Measurements from ENCODE around the gene COG1. TPM values are rescaled to one million over a fixed set of nuclear protein-coding genes. Genes with fewer than 3 reads are reported as not detected.

COG1 gene
- total RNA-seq, 1 donor from 2014 or later, result 18.3 TPM

- no peaks in the 10 kb centered on the region for H3K27me3 ChIP-seq (ENCODE audit: control insufficient read depth in 3 of 3, insufficient read depth in 3 of 3, low read length in 3 of 3)
- peaks cover 13 to 30% (median 20%) of the 10 kb centered on the region in 3 donors for H3K36me3 ChIP-seq (ENCODE audit: control insufficient read depth in 3 of 3, insufficient read depth in 3 of 3, low read length in 3 of 3)
- H3K9me3 ChIP-seq (ENCODE audit: control insufficient read depth in 3 of 3, low read length in 3 of 3), result no peaks in the 10 kb centered on the region
- no peak overlapping the region for H3K27ac ChIP-seq (ENCODE audit: low read depth, low read length)
- no peak overlapping the region for H3K9ac ChIP-seq (ENCODE audit: low read depth in 1 of 3, low read length in 3 of 3)
- peaks cover 12 to 24% (median 19%) of the 10 kb centered on the region in 3 donors for H3K4me1 ChIP-seq (ENCODE audit: control insufficient read depth in 3 of 3, insufficient read depth in 3 of 3, low read length in 3 of 3)
- no peak overlapping the region for H3K4me3 ChIP-seq (ENCODE audit: low read length in 3 of 3)
These were observed 41.9 kb downstream of the COG1 start for GRCh38 chr17:73234736-73235135.

- Histone ChIP-seq H3K9ac (ENCODE audit: low read depth in 1 of 3, low read length in 3 of 3) (no peak overlapping the region), H3K9me3 (ENCODE audit: control insufficient read depth in 3 of 3, low read length in 3 of 3) (no peaks in the 10 kb centered on the region), H3K4me1 (ENCODE audit: control insufficient read depth in 3 of 3, insufficient read depth in 3 of 3, low read length in 3 of 3) (peaks cover 9 to 19% (median 14%) of the 10 kb centered on the region in 3 donors), H3K36me3 (ENCODE audit: control insufficient read depth in 3 of 3, insufficient read depth in 3 of 3, low read length in 3 of 3) (peaks cover 13 to 41% (median 36%) of the 10 kb centered on the region in 3 donors), H3K27me3 (ENCODE audit: control insufficient read depth in 3 of 3, insufficient read depth in 3 of 3, low read length in 3 of 3) (no peaks in the 10 kb centered on the region), H3K4me3 (ENCODE audit: low read length in 3 of 3) (no peak overlapping the region), H3K27ac (ENCODE audit: low read depth, low read length) (no peak overlapping the region)
These were observed 44.9 kb downstream of the COG1 start for GRCh38 chr17:73237714-73238113.

DNA sequence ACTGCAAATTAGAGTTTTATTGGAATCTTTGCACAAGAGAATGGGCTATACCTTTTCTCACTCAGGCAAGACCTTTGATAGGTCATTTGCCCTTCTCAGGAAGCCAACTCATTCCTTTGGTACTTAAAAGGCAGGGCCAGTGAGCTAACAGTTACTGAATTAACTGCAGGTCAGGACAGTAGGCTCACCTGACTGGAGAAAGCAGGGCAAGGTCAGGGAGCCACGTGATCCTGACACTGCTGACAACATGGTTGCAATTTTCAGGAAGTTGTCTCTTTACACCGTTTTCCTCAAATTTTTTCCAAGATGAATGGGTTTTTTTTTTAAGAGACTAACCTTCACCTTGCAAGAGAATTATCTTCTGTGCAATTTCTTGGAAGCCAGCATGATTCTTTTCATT, 47.7 kb downstream of the COG1 start:
- H3K9ac ChIP-seq (ENCODE audit: low read depth in 1 of 3, low read length in 3 of 3), result no peak overlapping the region
- peak overlapping the region in 1 of 3 donors; percentile 5 for H3K4me3 ChIP-seq (ENCODE audit: low read length in 3 of 3)
- H3K36me3 ChIP-seq (ENCODE audit: control insufficient read depth in 3 of 3, insufficient read depth in 3 of 3, low read length in 3 of 3), result peaks cover 11 to 49% (median 43%) of the 10 kb centered on the region in 3 donors
- peaks cover 4 to 7% (median 7%) of the 10 kb centered on the region in 3 donors for H3K4me1 ChIP-seq (ENCODE audit: control insufficient read depth in 3 of 3, insufficient read depth in 3 of 3, low read length in 3 of 3)
- no peaks in the 10 kb centered on the region for H3K27me3 ChIP-seq (ENCODE audit: control insufficient read depth in 3 of 3, insufficient read depth in 3 of 3, low read length in 3 of 3)
- no peaks in the 10 kb centered on the region for H3K9me3 ChIP-seq (ENCODE audit: control insufficient read depth in 3 of 3, low read length in 3 of 3)
- H3K27ac ChIP-seq (ENCODE audit: low read depth, low read length), result no peak overlapping the region

DNA sequence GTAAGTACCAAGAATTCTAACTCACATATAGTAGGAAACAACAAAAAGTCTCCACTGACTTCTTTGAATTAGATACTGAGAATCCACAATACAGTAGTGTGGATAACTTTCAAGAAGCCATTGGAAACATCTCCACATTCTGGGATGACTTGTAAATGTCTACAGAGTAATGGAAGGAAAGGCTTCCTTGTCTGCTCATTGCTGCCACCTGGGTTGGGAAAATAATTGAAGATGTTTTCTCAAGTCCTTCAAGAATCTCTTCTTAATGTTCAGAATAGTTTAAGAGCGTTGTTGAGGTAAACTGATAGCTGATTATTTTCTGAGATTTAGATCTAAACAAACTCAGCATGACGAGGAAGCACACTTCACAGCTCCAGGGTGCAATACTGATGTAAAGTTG, 54.9 kb downstream of the COG1 start:
- Histone ChIP-seq H3K36me3 (ENCODE audit: control insufficient read depth in 3 of 3, insufficient read depth in 3 of 3, low read length in 3 of 3) (peaks cover 7 to 43% (median 20%) of the 10 kb centered on the region in 3 donors), H3K9ac (ENCODE audit: low read depth in 1 of 3, low read length in 3 of 3) (no peak overlapping the region), H3K27me3 (ENCODE audit: control insufficient read depth in 3 of 3, insufficient read depth in 3 of 3, low read length in 3 of 3) (no peaks in the 10 kb centered on the region), H3K4me1 (ENCODE audit: control insufficient read depth in 3 of 3, insufficient read depth in 3 of 3, low read length in 3 of 3) (peaks cover 0 to 2% (median 0%) of the 10 kb centered on the region in 3 donors), H3K4me3 (ENCODE audit: low read length in 3 of 3) (no peak overlapping the region), H3K9me3 (ENCODE audit: control insufficient read depth in 3 of 3, low read length in 3 of 3) (no peaks in the 10 kb centered on the region), H3K27ac (ENCODE audit: low read depth, low read length) (no peak overlapping the region)

GRCh38 chr17:73248532-73248931, 55.7 kb downstream of the COG1 start:
- Histone ChIP-seq H3K9me3 (ENCODE audit: control insufficient read depth in 3 of 3, low read length in 3 of 3) (no peaks in the 10 kb centered on the region), H3K9ac (ENCODE audit: low read depth in 1 of 3, low read length in 3 of 3) (no peak overlapping the region), H3K4me3 (ENCODE audit: low read length in 3 of 3) (no peak overlapping the region), H3K36me3 (ENCODE audit: control insufficient read depth in 3 of 3, insufficient read depth in 3 of 3, low read length in 3 of 3) (peaks cover 7 to 39% (median 19%) of the 10 kb centered on the region in 3 donors), H3K4me1 (ENCODE audit: control insufficient read depth in 3 of 3, insufficient read depth in 3 of 3, low read length in 3 of 3) (peaks cover 0 to 2% (median 0%) of the 10 kb centered on the region in 3 donors), H3K27me3 (ENCODE audit: control insufficient read depth in 3 of 3, insufficient read depth in 3 of 3, low read length in 3 of 3) (no peaks in the 10 kb centered on the region), H3K27ac (ENCODE audit: low read depth, low read length) (no peak overlapping the region)

GRCh38 chr17:73249700-73250099, 56.8 kb downstream of the COG1 start:
- no peaks in the 10 kb centered on the region for H3K9me3 ChIP-seq (ENCODE audit: control insufficient read depth in 3 of 3, low read length in 3 of 3)
- H3K4me1 ChIP-seq (ENCODE audit: control insufficient read depth in 3 of 3, insufficient read depth in 3 of 3, low read length in 3 of 3), result peaks cover 0 to 2% (median 0%) of the 10 kb centered on the region in 3 donors
- no peaks in the 10 kb centered on the region for H3K27me3 ChIP-seq (ENCODE audit: control insufficient read depth in 3 of 3, insufficient read depth in 3 of 3, low read length in 3 of 3)
- no peak overlapping the region for H3K27ac ChIP-seq (ENCODE audit: low read depth, low read length)
- H3K4me3 ChIP-seq (ENCODE audit: low read length in 3 of 3), result no peak overlapping the region
- H3K9ac ChIP-seq (ENCODE audit: low read depth in 1 of 3, low read length in 3 of 3), result no peak overlapping the region
- peaks cover 5 to 32% (median 13%) of the 10 kb centered on the region in 3 donors for H3K36me3 ChIP-seq (ENCODE audit: control insufficient read depth in 3 of 3, insufficient read depth in 3 of 3, low read length in 3 of 3)

DNA sequence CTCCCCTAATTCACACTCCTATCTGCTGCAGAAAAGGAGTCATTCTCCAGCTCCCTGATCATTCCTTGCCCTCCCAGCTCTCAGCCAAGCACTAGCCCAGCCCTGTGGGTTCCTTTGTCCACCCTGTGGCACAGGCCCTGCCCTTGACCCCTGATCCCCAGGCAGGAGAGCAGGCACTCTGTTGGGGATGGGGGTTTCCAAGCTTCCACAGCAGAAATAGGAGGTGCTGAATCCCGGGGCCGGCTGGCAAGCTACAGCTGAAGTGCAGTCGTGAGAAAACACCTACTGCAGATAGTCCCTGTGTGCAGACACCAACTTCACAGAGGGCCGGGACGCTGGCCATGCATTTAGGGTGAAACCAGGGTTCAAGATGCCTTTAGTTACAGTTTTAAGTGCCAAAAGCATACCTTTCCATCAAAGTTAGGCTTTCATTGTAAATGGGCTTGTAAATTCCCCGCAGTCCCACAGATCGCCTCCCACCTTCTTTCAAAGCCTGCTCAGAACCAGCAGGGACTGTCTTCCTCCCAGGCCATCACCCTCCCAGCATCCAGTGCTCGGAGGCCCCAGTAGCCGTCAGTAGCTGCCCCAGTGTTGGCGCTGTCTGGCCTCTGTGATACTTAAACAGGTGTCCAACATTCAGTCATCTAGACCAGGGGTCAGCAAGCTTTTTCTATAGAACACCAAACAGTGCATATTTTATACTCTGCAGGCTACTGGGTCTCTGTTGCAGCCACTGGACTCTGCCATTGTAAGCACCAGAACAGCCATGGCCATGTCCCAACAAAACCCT, 58.2 kb downstream of the COG1 start:
- no peak overlapping the region for H3K27ac ChIP-seq (ENCODE audit: low read depth, low read length)
- H3K9me3 ChIP-seq (ENCODE audit: control insufficient read depth in 3 of 3, low read length in 3 of 3), result no peaks in the 10 kb centered on the region
- H3K4me1 ChIP-seq (ENCODE audit: control insufficient read depth in 3 of 3, insufficient read depth in 3 of 3, low read length in 3 of 3), result peaks cover 0 to 2% (median 0%) of the 10 kb centered on the region in 3 donors
- peaks cover 5 to 24% (median 11%) of the 10 kb centered on the region in 3 donors for H3K36me3 ChIP-seq (ENCODE audit: control insufficient read depth in 3 of 3, insufficient read depth in 3 of 3, low read length in 3 of 3)
- H3K27me3 ChIP-seq (ENCODE audit: control insufficient read depth in 3 of 3, insufficient read depth in 3 of 3, low read length in 3 of 3), result no peaks in the 10 kb centered on the region
- no peak overlapping the region for H3K9ac ChIP-seq (ENCODE audit: low read depth in 1 of 3, low read length in 3 of 3)
- no peak overlapping the region for H3K4me3 ChIP-seq (ENCODE audit: low read length in 3 of 3)

GRCh38 chr17:73251871-73252270, 59.0 kb downstream of the COG1 start:
- H3K27ac ChIP-seq (ENCODE audit: low read depth, low read length), result no peak overlapping the region
- no peaks in the 10 kb centered on the region for H3K9me3 ChIP-seq (ENCODE audit: control insufficient read depth in 3 of 3, low read length in 3 of 3)
- H3K36me3 ChIP-seq (ENCODE audit: control insufficient read depth in 3 of 3, insufficient read depth in 3 of 3, low read length in 3 of 3), result peaks cover 3 to 22% (median 11%) of the 10 kb centered on the region in 3 donors
- no peak overlapping the region for H3K9ac ChIP-seq (ENCODE audit: low read depth in 1 of 3, low read length in 3 of 3)
- H3K4me3 ChIP-seq (ENCODE audit: low read length in 3 of 3), result no peak overlapping the region
- peaks cover 0 to 2% (median 0%) of the 10 kb centered on the region in 3 donors for H3K4me1 ChIP-seq (ENCODE audit: control insufficient read depth in 3 of 3, insufficient read depth in 3 of 3, low read length in 3 of 3)
- no peaks in the 10 kb centered on the region for H3K27me3 ChIP-seq (ENCODE audit: control insufficient read depth in 3 of 3, insufficient read depth in 3 of 3, low read length in 3 of 3)

DNA sequence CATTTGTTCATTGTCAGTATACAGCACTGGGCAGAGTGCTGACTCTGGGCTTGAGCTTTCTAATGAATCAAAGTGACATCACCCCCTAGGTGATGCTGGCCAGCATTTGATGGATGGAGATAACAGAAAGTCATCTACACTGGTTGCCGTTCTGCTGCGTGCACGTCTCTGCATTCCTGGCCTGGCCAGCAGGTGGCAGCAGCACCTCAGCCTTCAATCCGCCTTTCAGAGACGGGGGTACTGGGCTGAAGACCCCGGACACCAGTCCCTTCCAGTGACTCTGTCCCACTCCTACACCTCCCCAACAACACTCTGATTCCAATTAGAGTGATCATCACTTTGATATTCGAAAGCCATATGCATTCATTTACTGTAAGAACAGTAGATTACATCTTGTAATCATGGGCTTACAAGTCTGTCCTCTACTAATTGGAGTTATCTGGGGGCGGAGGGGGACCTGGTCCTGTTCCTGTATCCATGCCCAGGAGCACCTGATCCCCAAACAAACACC, 62.9 kb downstream of the COG1 start:
- H3K4me3 ChIP-seq (ENCODE audit: low read length in 3 of 3), result no peak overlapping the region
- no peak overlapping the region for H3K9ac ChIP-seq (ENCODE audit: low read depth in 1 of 3, low read length in 3 of 3)
- H3K27me3 ChIP-seq (ENCODE audit: control insufficient read depth in 3 of 3, insufficient read depth in 3 of 3, low read length in 3 of 3), result no peaks in the 10 kb centered on the region
- no peaks in the 10 kb centered on the region for H3K36me3 ChIP-seq (ENCODE audit: control insufficient read depth in 3 of 3, insufficient read depth in 3 of 3, low read length in 3 of 3)
- H3K4me1 ChIP-seq (ENCODE audit: control insufficient read depth in 3 of 3, insufficient read depth in 3 of 3, low read length in 3 of 3), result no peaks in the 10 kb centered on the region
- no peak overlapping the region for H3K27ac ChIP-seq (ENCODE audit: low read depth, low read length)
- H3K9me3 ChIP-seq (ENCODE audit: control insufficient read depth in 3 of 3, low read length in 3 of 3), result no peaks in the 10 kb centered on the region

- Histone ChIP-seq H3K36me3 (ENCODE audit: control insufficient read depth in 3 of 3, insufficient read depth in 3 of 3, low read length in 3 of 3) (no peaks in the 10 kb centered on the region), H3K4me3 (ENCODE audit: low read length in 3 of 3) (no peak overlapping the region), H3K27ac (ENCODE audit: low read depth, low read length) (no peak overlapping the region), H3K4me1 (ENCODE audit: control insufficient read depth in 3 of 3, insufficient read depth in 3 of 3, low read length in 3 of 3) (no peaks in the 10 kb centered on the region), H3K9me3 (ENCODE audit: control insufficient read depth in 3 of 3, low read length in 3 of 3) (no peaks in the 10 kb centered on the region), H3K9ac (ENCODE audit: low read depth in 1 of 3, low read length in 3 of 3) (no peak overlapping the region), H3K27me3 (ENCODE audit: control insufficient read depth in 3 of 3, insufficient read depth in 3 of 3, low read length in 3 of 3) (no peaks in the 10 kb centered on the region)
These were observed 63.4 kb downstream of the COG1 start for GRCh38 chr17:73256220-73256619.
